GM10266 (cell line): ENCODE data around the gene ANO10.

Experiments
- DNase-seq: peaks from one replicate; pipeline ENCODE4 v3.0.0; 2012; ENCODE audit errors: extremely low spot score
- TF ChIP-seq, protein P1 (sequence below): IDR thresholded peaks from 2 replicates; pipeline ENCODE4 v1.5.1; 2012; ENCODE audit warnings: mild to moderate bottlenecking, low read depth; ENCODE audit not compliant: control insufficient read depth, insufficient read depth; ENCODE audit errors: missing control alignments

Gene ANO10

DNA sequence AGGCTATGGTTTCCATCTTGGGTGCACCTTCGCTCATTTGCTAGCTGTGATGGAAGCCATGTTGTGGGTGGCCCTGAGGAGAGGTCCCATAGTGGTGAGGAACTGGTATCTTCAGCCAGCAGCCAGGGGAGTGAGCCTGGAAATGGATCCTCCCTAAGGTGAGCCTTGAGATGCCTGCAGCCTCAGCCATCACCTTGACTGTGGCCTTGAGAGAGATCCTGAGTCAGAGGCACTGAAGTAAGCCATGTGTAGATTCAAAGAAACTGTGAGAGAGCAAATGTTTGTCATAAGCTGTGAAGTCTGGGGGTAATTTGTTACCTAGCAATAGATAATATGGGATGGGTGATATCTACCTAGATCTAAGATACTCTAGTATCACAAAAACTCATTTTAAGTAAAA lies 230.2 kb downstream of the ANO10 start:
- TF ChIP-seq, protein P1, sequence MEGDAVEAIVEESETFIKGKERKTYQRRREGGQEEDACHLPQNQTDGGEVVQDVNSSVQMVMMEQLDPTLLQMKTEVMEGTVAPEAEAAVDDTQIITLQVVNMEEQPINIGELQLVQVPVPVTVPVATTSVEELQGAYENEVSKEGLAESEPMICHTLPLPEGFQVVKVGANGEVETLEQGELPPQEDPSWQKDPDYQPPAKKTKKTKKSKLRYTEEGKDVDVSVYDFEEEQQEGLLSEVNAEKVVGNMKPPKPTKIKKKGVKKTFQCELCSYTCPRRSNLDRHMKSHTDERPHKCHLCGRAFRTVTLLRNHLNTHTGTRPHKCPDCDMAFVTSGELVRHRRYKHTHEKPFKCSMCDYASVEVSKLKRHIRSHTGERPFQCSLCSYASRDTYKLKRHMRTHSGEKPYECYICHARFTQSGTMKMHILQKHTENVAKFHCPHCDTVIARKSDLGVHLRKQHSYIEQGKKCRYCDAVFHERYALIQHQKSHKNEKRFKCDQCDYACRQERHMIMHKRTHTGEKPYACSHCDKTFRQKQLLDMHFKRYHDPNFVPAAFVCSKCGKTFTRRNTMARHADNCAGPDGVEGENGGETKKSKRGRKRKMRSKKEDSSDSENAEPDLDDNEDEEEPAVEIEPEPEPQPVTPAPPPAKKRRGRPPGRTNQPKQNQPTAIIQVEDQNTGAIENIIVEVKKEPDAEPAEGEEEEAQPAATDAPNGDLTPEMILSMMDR = no peak
- DNase-seq = no peak

GRCh38 chr3:43390255-43390588 lies 231.6 kb downstream of the ANO10 start:
- no peak for DNase-seq
- TF ChIP-seq, protein P1 = no peak

DNA sequence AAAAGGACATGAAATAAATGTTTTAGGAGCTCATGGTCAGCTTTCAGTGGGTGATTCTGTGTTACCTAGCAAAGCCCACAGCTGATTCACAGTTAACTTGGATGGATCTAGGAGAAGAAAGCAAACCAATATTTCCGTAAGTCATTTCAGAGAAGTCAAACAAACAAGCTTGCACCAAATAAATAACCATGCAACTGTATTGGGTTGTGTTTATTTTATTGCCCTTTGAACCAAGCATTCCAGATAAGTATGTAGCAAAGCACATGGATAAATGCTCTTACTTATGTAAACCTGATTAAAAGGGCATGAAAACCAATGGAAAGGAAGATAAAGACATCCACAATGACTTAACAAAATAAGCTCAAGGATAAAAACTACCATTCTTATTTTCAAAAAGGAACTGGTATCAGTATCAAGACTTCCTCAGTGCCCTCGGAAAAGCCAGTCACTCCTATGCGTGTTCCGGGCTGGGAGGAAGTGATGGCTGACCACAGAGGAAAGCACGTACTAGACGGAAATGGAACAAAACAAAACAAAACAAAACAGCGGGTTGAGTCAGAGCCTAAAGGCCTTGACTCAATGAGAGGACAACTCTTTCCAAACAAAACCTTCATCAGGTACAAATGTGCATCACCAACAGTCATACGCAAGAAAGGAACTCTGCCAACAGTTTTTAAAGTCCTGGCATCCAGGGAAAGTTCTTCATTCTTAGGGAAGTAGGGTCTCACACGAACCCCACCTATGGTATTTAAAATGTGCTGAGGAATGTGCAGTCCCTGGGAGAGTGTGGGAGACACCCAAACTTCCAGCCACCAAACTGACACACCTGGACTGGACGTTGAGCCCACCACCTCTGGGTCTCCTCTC lies 232.2 kb downstream of the ANO10 start:
- DNase-seq = no peak
- TF ChIP-seq, protein P1 = no peak

DNA sequence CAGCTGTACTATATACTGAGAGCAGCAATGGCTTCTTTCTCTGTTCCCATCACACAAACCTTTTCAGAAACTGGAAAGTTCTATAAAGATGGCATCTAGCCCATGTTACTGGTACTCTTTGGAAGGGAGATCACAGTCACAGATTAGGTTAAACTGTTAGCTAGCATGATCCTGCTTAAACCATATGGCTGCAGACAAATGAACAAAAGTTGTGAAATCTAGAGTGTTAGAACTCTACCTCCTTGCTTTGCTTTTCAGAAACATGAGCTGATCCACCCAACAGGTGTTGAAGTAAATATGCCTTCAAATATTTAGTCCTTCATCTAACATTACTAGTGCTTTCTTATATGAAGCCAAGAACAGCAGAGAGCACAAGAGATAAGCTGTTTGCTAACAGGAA lies 232.9 kb downstream of the ANO10 start:
- TF ChIP-seq, protein P1 = no peak
- no peak for DNase-seq

- TF ChIP-seq, protein P1 = no peak
- DNase-seq = no peak
Measured at GRCh38 chr3:43388175-43388574, 233.6 kb downstream of the ANO10 start.

DNA sequence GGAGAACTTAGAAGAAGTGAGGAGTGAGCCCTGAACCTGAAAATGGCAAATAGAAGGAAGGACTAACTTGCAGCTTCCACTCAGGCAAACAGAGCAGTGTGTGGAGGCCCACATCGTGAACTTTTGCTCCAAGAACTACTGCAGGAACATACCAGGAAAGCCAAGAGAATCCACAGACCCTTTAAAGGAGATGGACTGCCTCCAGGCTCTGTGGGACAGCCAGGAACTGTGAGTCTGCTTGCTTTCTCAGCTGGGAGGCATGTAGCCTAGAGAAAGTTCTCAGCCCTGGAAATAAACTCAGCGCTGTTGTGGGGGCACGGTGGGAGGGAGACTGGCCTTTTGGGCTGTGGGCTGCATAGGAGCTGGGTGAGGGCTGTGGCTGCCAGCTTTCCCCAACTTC lies 242.5 kb downstream of the ANO10 start:
- DNase-seq = no peak
- TF ChIP-seq, protein P1 = no peak
